Measurements from ENCODE around the gene RGS7.
"Not testable (repeated sequence)": the region's sequence is repeated elsewhere in the genome, so short reads cannot be mapped to it uniquely, and the experiment has no call there.

DNA sequence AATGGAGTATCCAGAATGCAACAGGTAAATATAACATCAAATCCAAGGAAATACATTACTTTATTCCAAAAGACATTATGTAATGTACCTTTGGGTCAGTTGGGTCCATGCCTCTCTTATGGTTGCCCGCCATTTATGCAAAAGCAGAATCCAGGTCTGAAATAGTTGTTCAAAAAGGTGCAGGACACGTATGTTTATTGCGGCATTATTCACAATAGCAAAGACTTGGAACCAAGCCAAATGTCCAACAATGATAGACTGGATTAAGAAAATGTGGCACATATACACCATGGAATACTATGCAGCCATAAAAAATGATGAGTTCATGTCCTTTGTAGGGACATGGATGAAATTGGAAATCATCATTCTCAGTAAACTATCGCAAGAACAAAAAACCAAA, 384.9 kb downstream of the RGS7 start:
- not testable (repeated sequence) for TF ChIP-seq EZH2 (IDR thresholded peaks at IDR 0.05; ENCODE audit: insufficient read depth, poor library complexity, severe bottlenecking); EZH2phosphoT487 (IDR thresholded peaks at IDR 0.05; ENCODE audit: insufficient read depth, low read depth)

All from GM23248 (cell line).